Stimulated activated CD4-positive, alpha-beta T cell treated with anti-CD3 and anti-CD28 coated beads, Interleukin-12 subunit alpha, Interleukin-12 subunit beta, amount 100 ng/mL, for 4 hours (primary cell): ENCODE measurements around the gene CHAC1.
A peak's percentile ranks its signal among the peaks of the same experiment; 100 is the strongest.

ENCODE experiments used
- DNase-seq: peaks from one replicate; pipeline ENCODE4 v3.0.0-alpha.2; 2020

The CHAC1 gene

DNA sequence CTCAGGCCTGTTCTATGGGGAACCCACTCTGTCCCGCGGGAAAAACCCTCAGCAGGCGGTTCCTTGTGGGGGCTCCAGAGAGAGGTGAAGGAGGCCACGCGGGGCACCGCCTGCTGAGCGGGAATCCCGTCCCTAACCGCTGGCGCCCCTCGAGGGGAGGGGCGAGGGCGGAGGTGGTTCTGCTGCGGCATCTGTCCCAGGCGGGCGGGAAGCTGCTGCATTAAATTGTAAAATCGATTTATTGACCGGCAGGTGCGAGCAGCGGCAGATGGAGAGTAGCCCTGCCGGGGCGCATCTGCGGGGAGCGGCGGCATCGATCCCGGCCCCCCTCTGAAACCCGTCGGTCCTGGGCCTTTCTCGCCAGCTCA is 27.8 kb upstream of the CHAC1 start:
- no peak for DNase-seq

GRCh38 chr15:40925863-40926658 is 27.2 kb upstream of the CHAC1 start:
- DNase-seq = peak; percentile 11

DNA sequence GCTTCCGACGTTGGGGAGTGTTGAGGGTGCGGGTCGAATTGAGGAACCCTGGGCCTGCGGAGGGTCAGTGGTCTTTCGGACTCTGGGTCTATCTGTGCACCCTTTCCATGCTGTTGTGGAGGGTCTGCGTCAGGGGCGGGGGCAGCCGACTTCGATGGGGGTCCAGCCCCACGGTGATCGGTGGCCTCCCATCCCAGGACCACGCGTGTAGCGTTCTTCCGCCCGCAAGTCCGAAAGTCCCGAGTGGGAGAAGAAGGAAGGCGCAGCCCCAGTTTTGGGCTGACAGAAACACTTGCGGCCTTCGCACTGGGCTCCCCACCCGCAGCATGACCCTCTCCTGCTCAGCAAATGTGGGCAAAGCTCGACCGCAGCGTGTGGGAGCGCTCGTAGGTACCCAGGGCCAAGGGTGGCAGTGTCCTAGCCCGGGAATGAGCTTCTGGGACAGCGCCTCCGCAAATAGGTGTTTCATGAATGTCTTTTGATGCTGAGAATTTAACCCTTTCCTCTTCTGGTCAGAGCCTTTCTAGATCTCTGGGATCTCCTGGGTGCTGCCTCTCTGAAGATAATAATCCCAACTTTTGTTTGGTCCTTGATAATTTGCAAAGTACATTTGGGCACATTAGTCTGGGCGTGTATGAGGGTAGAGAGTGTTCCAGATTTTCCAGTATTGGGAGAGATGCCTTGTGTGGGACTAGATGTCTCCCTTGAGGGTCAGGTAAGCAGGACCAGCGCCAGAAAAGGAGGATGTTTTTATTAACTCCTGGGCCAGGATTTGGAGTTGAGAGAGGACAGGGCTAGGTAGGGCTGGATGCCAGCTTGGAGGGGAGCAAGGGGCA is 26.4 kb upstream of the CHAC1 start:
- no peak for DNase-seq

- DNase-seq = no peak
Measured at GRCh38 chr15:40927495-40927872, 25.8 kb upstream of the CHAC1 start.

DNA sequence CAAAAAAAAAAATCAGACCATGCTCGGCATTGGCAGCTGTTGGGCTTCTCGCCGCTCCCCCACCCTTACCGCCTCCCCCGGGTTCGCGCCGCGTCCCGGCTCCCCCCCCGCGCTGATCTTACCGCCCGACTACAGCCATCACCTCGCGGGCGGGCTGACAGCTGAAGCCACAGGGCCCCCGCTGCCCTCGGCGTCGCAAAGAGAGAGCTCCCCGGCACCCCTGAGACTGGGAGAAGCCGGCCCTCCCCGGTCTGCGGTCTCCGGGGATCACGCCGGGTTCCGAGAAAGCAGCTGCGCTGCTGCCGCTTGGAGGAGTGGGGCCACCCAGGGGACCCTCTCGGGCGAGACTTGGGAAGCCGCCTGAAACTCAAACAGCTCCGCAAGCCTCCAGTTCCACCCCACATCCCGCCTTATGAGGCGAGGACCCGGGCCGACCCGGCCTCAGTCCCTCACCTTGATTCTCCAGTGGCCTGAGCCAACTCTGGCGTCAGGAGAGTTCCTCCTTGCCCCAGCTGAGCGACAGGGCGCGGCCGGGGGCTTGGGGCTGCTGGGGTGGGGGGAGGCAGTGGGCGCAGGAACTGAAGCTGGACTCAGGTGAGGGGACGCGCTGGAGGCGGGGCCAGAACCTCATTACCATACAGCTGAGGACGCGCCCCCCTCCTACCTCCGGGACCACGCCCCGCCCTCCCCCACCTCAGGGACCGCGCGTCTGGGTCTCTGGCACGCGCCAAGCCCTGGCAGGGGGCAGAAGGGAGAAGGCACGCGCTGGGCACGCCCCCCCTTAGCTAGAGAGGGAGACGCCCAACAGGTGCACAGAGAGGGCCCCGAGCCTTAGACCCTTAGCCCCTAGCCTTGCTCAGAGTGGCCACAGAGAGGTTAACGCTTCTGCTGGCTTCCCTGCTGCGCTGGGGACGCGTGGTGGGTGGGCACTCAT is 25.1 kb upstream of the CHAC1 start:
- DNase-seq = peak; percentile 13

GRCh38 chr15:40928821-40929659 is 24.2 kb upstream of the CHAC1 start, which contains the start of gene DLL4:
Gene DLL4 (plus strand): TSS chr15:40929340. CDS start chr15:40929669, 329 bp downstream.
- peak; percentile 35 for DNase-seq

GRCh38 chr15:40929660-40930429 is 23.4 kb upstream of the CHAC1 start:
- DNase-seq = no peak

DNA sequence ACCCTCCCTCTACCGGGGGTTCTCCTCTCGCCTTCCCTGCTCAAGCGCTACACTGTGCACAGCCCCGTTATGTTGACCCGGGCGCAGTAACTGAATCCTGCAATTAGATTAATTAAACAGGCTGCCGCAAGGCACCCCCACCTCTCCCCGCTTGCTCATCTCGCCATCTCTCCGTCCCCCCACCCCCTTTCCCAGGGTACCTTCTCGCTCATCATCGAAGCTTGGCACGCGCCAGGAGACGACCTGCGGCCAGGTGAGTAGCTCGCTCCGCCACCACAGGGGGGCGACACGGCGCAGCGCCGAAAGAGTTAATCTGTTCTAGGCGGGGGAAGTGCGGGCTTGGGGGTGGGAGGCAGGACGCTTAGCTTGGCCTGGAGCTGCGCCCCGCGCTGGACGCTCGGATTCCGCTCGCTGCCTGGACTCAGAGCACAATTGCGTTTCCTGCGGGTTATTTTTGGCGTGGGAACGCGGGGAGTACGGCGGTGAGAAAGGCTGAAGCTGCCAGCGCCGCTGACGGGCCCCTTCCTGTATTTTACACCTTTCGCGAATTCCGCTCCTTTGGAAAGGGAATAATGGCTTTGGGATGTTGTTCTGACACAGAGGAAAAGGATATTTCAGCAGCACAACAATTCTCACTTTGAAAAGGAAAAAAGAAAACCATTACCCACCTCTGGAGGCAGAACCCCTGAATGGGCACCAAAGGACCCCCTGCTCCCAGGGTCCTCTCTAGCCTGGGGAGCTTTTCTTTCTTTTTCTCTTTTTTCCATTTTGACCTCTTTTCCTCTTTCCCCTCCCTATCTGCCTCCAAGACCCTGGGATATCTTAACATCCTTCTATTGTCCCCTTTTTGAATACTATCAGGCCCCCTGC is 22.6 kb upstream of the CHAC1 start:
- DNase-seq = peak; percentile 50

- no peak for DNase-seq
Measured at GRCh38 chr15:40931300-40932142, 21.8 kb upstream of the CHAC1 start.

GRCh38 chr15:40932156-40932555 is 21.1 kb upstream of the CHAC1 start:
- no peak for DNase-seq

DNA sequence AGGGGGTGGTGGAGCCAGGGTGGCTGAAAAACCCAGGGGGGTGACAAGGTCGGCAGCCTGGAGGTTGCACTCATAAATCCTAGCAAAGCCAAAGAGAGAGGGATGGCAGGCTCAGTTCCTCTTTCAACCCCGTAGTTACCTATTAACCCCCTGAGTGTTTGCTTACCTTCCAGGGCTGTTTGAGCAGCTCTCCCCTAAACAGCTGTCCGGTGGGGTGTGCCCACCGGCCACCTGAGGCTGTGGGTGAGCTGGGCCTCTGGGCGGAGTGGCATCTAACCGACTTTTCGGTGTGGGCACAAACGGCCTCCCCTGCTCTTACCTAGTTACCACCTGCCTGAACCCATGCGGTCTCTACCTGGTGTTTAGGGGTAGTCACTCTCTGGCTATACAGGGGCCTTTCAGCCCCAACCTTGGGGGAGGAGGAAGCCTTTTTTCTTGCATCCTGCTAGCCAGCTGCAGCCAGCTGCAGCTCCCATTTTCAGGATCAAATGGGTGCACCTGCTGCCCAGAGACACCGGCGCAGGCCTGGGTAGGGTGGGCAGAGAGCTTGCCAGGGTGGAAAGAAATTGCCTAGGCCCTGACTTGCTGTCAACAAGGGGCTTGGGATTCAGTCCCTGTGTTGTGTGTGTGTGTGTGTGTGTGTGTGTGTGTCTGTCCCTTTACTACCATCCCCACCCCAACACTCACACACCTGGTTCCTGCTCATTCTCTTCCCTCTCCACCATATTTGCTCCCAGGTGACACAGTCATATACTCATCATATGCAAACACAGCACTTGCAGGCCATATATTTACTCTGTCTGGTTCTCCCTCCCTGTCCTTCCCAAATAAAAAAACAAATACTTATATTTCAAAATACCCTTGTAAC is 20.4 kb upstream of the CHAC1 start:
- DNase-seq = no peak

DNA sequence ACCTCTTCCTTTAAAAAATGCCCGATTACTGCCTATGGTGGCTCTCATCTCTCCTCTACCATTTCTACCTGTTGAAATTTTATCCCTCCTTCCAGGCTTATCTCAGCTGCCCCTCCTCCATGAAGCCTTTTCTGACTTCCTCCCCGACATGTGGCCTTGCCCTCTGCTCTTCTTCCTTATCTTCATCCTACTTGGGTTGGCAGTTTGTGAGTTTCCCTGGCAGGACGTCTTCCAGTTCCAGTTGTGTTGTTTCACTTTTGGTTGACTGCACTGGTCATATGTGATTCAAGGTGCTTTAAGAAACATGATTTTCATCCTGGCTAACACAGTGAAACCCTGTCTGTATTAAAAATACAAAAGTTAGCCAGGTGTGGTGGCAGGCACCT is 19.8 kb upstream of the CHAC1 start:
- DNase-seq = no peak

DNA sequence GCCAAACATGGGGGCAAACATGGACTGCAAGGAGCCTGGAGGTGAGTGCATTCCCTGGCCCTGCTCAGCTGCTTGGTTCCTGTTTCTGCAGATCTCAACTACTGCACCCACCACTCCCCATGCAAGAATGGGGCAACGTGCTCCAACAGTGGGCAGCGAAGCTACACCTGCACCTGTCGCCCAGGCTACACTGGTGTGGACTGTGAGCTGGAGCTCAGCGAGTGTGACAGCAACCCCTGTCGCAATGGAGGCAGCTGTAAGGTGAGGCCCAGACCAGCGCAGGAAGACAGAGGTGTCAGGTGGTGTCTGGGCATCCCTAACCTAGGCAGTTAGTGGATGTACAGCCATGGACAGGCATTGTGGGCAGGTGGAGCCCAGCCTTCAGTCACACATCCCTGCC is 18.8 kb upstream of the CHAC1 start:
- DNase-seq = no peak

DNA sequence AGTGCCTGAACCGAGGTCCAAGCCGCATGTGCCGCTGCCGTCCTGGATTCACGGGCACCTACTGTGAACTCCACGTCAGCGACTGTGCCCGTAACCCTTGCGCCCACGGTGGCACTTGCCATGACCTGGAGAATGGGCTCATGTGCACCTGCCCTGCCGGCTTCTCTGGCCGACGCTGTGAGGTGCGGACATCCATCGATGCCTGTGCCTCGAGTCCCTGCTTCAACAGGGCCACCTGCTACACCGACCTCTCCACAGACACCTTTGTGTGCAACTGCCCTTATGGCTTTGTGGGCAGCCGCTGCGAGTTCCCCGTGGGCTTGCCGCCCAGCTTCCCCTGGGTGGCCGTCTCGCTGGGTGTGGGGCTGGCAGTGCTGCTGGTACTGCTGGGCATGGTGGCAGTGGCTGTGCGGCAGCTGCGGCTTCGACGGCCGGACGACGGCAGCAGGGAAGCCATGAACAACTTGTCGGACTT is 17.0 kb upstream of the CHAC1 start:
- DNase-seq = no peak

DNA sequence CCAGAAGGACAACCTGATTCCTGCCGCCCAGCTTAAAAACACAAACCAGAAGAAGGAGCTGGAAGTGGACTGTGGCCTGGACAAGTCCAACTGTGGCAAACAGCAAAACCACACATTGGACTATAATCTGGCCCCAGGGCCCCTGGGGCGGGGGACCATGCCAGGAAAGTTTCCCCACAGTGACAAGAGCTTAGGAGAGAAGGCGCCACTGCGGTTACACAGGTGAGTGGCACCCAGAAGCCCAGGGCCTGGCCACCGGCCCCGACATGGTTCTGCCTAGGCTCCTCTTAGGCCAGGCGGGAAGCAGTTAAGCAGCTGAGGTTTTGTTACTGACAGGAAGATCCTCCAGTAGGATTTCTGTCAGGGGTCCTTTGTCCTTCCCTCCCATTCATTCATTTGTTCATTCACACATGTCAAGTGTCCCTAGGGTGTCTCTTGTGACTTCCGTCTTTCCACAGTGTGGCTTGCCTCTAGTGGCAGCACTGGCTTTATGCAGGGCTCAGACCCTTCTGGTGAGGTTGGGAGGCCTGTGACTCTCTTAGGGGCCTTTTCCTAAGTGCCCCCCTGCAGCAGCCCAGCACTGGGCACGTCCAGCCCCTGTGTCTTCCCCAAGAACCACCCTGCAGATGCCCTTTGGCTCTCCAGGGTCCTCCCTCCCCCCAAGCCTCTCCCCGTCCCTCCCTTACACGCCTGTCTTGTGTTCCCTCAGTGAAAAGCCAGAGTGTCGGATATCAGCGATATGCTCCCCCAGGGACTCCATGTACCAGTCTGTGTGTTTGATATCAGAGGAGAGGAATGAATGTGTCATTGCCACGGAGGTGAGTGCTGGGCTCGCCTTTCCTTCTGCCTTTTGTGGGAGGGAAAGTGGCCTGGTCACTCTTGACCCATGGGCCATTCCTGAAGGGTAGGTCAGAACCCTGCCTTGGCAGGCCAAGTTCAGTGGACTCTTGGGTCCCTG is 16.3 kb upstream of the CHAC1 start:
- no peak for DNase-seq

- DNase-seq = no peak
Measured at GRCh38 chr15:40937762-40938535, 15.3 kb upstream of the CHAC1 start.
